Activated T-helper 9 cell treated with anti-CD3 and anti-CD28 coated beads, Interleukin-2, amount 50 U/mL, for 16 hours (primary cell): ENCODE measurements around the gene COPA.
"Not testable (repeated sequence)": the region's sequence is repeated elsewhere in the genome, so short reads cannot be mapped to it uniquely, and the experiment has no call there.

ENCODE experiments used
- DNase-seq: peaks from one replicate; pipeline ENCODE4 v3.0.0-alpha.2; 2020; ENCODE audit warnings: low read depth

COPA gene

GRCh38 chr1:160342953-160343869 lies at the start of gene COPA, which contains the start of gene NCSTN:
Gene COPA (minus strand): TSS chr1:160343250. CDS start chr1:160343170, 80 bp downstream.
Gene NCSTN (plus strand): TSS chr1:160343383. CDS start chr1:160343397, 14 bp downstream.
- DNase-seq: peak; percentile 82

- DNase-seq: not testable (repeated sequence)
Measured at GRCh38 chr1:160388406-160388805, 45.4 kb upstream of the COPA start.

GRCh38 chr1:160384812-160385211 lies 41.8 kb upstream of the COPA start:
- not testable (repeated sequence) for DNase-seq

DNA sequence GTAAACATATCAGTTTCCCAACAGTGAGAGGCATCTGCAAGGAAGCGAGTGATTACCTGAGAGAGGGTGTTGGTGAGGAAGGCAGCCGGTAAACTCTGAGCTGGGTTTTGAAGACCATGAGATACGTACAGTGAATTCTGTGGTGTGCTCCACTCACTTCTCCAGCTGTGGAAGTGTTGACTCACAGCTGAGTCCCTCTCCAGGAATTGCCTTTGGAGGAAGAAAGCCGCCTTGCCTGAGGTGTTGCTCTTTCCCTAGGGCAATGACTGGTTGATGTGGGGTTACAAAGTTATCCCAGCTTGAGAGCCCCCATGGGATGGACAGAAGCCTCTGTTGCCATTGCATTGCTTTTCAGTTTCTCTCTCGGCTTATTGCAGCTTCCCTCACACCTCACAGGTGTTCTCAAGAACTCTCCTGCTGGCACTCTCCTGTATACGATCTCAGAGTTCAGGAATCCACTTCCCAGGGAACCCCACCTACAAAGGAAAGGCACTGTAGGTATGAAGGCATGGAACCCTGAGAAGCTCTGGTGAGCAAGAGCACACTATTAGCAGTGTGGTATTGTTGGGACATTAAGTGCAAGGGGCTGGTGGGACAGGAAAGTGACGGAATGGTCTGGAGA lies 34.6 kb upstream of the COPA start:
- no peak for DNase-seq

DNA sequence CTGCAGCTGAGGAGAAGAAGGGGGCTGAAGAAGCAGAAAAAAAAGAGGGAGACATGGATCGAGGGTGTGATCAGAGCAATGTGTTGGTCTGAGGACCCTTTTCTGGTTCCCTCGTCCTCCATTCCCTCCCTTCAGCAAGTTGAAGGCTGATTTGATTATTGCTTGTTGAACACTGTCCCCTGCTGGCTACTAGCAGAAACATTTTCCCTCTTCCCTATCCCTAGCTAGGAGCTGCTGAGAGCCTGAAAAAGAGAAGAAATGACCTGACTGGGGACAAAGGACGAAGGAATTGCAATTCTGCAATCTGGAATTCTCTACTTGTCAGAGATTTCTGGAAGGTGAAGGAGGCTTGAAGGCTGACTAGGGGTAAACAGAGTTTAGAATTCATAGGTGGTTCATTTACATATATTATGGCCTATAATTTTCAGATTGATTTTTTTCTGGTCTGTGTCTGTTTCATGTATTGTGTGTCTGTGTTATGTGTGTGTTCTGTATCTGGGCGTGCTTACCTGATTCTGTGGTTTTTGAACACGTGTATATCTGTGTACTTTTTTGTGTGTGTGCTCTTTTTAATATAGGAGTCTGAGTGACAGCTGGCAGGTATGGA lies 33.6 kb upstream of the COPA start:
- DNase-seq: no peak

DNA sequence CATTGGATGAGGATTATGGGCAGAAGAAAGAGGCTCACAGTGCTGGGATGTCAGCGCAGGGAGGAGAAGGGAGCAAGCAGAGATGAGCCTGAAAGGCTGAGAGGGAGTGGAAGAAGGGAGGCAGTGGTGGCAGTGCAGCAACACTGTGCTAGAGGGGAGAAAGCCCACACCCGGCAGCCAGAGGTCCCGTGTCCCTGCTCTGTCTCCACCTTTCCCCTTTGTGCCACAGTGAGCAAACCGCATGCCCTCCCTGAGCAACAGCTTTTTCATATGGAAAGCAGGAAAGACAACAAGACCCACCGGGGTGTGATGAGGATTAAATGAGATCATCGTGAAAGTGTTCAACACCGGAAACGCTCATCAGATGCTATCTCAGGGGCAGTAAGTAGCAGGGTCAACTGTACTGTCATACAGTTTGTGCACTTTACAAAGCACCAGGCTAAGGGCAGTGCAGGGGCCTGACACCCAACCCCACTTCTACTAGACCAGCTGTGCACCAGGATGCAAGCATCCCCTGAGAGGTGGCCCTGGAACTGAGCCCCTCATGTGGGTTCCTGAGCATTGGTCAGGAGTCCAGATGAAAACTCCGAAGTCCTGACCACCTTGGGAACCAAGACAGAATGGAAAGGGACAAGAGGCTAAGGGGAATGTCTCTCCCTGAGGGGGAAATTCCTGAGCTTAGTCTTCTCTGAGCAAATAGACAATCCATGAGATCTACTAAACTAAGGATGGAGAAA lies 32.9 kb upstream of the COPA start:
- no peak for DNase-seq

GRCh38 chr1:160374306-160375110 lies 31.5 kb upstream of the COPA start:
- no peak for DNase-seq

- DNase-seq: no peak
Measured at GRCh38 chr1:160373696-160374095, 30.6 kb upstream of the COPA start.

DNA sequence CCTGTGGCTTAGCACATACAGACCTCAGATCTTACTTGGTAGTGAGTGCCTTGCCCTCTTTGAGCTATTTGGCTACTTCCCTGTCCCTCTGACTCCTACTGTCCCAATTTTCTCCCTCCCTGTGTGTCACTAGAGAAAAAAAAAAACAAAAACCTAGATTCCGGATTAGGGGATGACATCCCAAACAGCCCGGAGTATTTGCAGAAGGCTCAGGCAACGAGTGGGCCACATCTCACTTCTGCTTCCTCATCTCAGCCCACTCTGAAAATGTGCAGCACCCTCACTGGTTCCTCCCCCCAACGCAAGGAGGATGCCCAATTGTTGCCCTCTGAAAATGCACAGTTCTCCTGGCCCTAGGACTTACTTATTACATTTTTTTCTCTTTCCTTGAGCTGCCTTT lies 28.7 kb upstream of the COPA start:
- no peak for DNase-seq

DNA sequence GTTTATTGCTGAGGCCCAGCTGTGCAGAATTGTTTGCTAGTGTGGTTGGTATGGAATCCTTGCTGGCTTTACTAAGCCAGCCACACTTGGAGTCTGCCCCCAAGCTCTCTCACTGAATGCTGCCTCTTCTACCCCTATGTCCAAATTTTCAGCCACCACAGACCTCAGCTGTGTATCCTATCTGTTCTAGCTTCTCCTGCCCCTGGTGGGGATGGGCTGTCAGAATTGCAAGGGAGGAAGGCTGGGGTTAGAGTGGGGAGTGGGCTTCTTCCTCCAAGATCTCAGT lies 28.2 kb upstream of the COPA start:
- DNase-seq: no peak

DNA sequence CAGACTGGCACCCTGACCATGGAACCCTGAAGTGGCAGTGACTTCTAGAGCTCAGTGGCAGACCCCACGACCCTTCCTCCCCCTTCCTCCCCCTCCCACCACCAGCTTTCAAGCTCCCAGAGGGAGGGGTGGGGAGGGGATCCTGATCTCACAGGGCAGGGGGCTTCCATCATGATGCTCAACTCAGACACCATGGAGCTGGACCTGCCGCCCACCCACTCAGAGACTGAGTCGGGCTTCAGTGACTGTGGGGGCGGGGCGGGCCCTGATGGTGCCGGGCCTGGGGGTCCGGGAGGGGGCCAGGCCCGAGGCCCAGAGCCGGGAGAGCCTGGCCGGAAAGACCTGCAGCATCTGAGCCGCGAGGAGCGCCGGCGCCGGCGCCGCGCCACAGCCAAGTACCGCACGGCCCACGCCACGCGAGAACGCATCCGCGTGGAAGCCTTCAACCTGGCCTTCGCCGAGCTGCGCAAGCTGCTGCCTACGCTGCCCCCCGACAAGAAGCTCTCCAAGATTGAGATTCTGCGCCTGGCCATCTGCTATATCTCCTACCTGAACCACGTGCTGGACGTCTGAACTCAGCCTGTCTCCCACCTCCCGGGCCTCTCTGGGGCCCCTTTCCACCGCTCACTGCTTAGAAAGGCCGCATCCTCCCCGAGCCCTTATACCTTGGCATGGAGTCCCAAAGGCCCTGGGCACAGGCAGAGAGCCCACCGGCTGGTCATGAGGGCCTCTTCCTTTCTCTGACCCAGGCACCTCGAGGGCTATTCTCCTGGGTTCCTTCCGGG lies 27.7 kb upstream of the COPA start:
- DNase-seq: no peak

- no peak for DNase-seq
Measured at GRCh38 chr1:160369087-160369486, 26.0 kb upstream of the COPA start.

DNA sequence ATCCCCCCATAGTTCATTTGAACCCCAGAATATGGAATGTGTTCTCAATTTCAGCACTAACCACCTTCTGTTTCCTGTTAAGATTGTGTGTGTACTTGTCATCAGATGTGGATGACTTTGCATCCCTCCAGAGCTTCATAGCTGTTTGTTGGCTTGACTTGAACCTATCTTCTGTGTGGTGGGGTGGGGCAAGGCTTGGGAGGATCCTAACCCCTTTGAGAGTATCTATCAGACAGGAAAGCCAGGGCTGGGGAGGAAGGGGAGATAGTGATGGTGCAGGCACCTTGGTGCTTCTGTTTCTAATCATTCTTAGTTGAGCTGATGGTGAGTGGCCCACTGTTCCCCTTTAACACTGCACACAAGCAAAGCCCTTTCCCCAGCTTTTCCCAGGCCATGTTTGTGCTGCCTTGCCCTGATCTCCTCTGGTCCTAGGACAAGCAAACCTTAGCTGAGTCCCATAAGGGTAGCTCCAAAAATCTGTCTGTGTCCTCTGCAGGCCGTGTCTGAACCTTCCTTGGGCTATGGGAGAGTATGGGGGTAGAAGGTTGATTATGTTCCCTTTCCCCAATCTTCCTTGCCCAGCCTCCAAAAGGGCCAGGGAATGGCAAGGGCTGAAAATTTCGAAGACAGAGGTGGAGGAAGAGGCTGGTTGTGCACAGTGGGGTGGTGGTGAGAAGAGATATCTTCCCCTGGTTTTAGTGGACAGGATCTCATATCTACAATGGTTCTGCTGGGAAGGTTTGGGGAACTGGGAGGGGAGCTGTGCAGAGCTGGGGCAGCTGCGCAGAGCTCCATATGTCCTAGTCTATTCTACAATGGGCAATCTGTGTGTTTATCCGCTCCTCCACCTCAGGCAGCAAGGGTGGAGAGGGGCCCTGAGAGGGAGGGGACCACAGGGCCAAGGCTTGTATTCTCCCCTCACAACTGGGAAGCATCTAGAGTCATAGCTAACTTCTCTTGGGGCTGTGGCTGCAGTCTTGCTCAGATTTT lies 25.2 kb upstream of the COPA start:
- DNase-seq: no peak

DNA sequence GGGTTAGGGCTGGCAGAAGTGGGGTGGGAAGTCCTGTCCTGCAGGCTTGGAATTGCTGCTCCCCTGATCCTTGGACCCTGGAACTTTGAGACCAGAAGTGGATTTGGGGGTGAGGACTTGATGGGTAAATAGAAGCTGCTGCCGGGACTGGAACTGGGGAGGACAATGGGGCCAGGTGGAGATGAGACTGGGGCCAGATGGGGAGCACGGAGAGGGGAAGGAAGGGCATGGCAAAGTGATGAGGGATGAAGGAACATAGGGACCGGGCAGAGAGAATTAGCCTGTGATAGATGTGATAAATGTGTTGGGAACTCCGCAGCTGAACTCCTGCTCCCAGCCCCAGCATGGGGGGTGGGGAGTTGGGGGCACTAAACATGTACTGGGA lies 24.5 kb upstream of the COPA start:
- no peak for DNase-seq

GRCh38 chr1:160366731-160367515 lies 23.9 kb upstream of the COPA start, which contains the start of gene NHLH1:
Gene NHLH1 (plus strand): TSS chr1:160367071. CDS start chr1:160370732, 3,661 bp downstream.
- DNase-seq: no peak

DNA sequence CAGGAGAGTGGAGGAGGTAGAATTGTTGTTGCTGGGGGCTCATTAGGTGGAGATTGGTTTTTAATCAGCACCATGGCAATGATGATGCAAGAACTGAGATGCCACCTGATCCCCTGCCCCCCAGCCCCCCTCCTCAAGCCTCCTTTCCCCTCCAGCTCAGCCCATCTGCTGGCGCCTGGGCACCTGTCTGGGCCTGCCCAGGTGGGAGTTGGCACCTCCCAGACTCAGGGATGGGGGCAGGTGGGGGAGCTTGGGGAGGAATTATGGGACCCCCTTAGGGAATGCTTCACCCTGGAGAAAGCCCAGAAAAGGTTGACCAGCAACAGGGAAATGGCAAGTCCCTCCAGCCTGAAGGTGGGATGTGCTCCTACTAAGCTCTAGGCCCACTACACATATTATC lies 22.3 kb upstream of the COPA start:
- no peak for DNase-seq

DNA sequence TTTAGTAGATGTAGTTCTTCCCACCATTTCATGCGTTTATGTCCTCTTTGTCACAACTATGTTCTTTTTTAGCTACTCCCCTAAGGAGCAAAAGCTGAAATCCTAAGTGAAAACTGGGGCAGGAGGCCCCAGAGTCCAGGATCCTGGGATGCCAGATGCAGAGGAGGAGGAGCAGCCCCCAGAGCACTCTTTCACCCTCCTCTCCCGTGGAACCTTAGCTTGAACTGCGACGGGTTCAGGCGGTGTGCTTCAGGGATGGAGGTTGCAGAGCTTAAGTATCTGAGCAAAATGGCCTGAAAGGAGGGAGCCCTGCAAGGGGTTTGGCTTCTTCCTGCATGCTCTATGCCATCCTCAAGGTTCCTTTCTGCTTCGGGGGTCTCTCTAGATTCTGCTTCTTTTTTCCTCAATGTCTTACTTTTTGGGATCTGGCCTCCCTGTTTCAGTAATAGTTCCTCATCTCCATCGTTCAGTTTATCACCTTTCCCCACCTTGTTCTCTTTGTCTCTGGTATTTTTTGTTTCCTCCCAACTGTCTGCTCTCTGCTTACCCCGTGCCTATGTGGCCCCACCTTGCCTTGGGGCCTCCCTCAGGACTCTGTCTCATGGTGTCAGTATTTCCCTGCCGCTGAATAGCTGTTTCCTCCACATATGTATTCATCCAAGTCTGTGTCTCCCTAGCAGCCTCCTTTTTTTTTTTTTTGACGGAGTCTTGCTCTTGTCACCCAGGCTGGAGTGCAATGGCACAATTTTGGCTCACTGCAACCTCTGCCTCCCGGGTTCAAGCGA lies 21.1 kb upstream of the COPA start:
- DNase-seq: no peak

DNA sequence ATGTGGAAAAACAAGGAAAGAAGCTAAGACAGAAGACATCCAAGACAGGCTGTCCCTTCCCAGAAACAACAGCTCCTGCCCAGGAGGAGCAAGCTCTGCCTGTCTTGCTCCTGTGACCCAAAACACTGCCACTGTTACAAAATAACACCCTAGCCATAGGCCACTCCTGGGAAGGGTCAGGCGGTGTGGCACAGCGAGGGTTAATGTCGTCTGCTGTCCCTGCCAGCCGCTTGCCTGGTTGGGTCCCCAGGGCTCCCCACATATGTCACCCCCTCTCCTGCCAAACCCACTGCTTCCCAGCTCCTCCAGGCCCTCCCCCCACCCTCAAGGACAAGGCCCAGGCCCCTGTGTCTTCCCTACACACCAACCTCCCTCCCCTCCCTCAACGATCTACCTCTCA lies 20.0 kb upstream of the COPA start:
- DNase-seq: no peak
